Esophagus muscularis mucosa (tissue), 4 donors: ENCODE results near the gene SRRM2. TPM values are rescaled to one million over a fixed set of nuclear protein-coding genes. Genes with fewer than 3 reads are reported as not detected.

Source experiments
- DNase-seq: peaks from one replicate; pipeline ENCODE4 v3.0.0-alpha.2; 2017; ENCODE audit errors: extremely low spot score
- H3K27ac ChIP-seq, 4 donors: fragments of 200-600 bp; sonication (generic); replicated peaks in 1 of 4; 1 replicate in 3 of 4; 2 replicates in 1 of 4; pipeline ENCODE4 v1.5.1; 2016 to 2019; ENCODE audit warnings: mild to moderate bottlenecking in 1 of 4
- H3K27me3 ChIP-seq, 4 donors: fragments of 200-600 bp; sonication (generic); one replicate each; pipeline versions ENCODE4 v1.5.1 to v1.6.0; 2016 to 2019
- H3K36me3 ChIP-seq, 4 donors: fragments of 200-600 bp; sonication (generic); one replicate each; pipeline ENCODE4 v1.5.1; 2016 to 2019
- H3K4me1 ChIP-seq, 4 donors: fragments of 200-600 bp; sonication (generic); one replicate each; pipeline ENCODE4 v1.5.1; 2016 to 2019
- H3K4me3 ChIP-seq, 4 donors: fragments of 200-600 bp; sonication (generic); 1 replicate in 2 of 4; 2 replicates in 2 of 4; pipeline ENCODE4 v1.5.1; 2016 to 2019; ENCODE audit warnings: mild to moderate bottlenecking in 4 of 4, moderate library complexity in 1 of 4
- H3K9me3 ChIP-seq, 4 donors: fragments of 200-600 bp; sonication (generic); 1 replicate in 3 of 4; 2 replicates in 1 of 4; pipeline ENCODE4 v1.5.1; 2016 to 2019
- EP300 ChIP-seq: sonication (generic); formaldehyde crosslinking; IDR thresholded peaks from one replicate; pipeline ENCODE4 v1.6.1; 2017; ENCODE audit warnings: antibody characterized with exemption
- POLR2A ChIP-seq: fragments of 450-650 bp; IDR thresholded peaks from one replicate; pipeline ENCODE4 v1.6.1; 2017; ENCODE audit warnings: antibody characterized with exemption, moderate library complexity, mild to moderate bottlenecking, low read depth
- POLR2AphosphoS5 ChIP-seq, 2 donors: sonication (generic); formaldehyde crosslinking; IDR thresholded peaks; one replicate each; pipeline ENCODE4 v1.6.1; 2017; ENCODE audit warnings: antibody characterized with exemption in 2 of 2
- WGBS: methylation state at CpG from one replicate; pipeline ENCODE4 v1.1.5; 2018; 5-methylcytosine and 5-hydroxymethylcytosine counted together
- intact Hi-C: fragments of 100-400 bp; cut with DNase I; formaldehyde crosslinking; loops from one replicate; pipeline ENCODE4 v1.15.1; 2023
- total RNA-seq, 4 donors: library from RNA; depleted of rRNA; stranded (reverse); fragments of >200 nt; gene quantifications; one replicate each; pipeline versions ENCODE4 v1.1.0 to v1.2.1, GENCODE V29; 2016
- TF ChIP-seq, protein P1 (sequence below), 3 experiments: fragments of 200-600 bp in 2 of 3; fragments of 450-650 bp in 1 of 3; sonication (generic) in 2 of 3; IDR thresholded peaks; one replicate each; pipeline ENCODE4 v1.5.1; 2017 to 2019; ENCODE audit warnings: antibody characterized with exemption in 3 of 3, mild to moderate bottlenecking in 2 of 3, moderate library complexity in 1 of 3

Gene SRRM2
- total RNA-seq, 4 donors from 2014 or later = 126 to 325 (median 234) TPM

GRCh38 chr16:2816751-2817339, 64.4 kb downstream of the SRRM2 start, which contains the start of gene PRSS21:
PRSS21 (plus strand) TSS chr16:2817237; CDS start chr16:2817269, 32 bp downstream.
- Histone ChIP-seq H3K4me3 (no peak within 1 kb of the TSS), H3K9me3 (no peaks in the 10 kb centered on the region), H3K27ac (no peak within 1 kb of the TSS), H3K27me3 (peaks cover 0 to 90% (median 4%) of the 10 kb centered on the region in 4 donors), H3K36me3 (no peaks in the 10 kb centered on the region), H3K4me1 (peaks cover 0 to 5% (median 0%) of the 10 kb centered on the region in 4 donors)
- intact Hi-C loops = no loop called here
- TF ChIP-seq, protein P1, sequence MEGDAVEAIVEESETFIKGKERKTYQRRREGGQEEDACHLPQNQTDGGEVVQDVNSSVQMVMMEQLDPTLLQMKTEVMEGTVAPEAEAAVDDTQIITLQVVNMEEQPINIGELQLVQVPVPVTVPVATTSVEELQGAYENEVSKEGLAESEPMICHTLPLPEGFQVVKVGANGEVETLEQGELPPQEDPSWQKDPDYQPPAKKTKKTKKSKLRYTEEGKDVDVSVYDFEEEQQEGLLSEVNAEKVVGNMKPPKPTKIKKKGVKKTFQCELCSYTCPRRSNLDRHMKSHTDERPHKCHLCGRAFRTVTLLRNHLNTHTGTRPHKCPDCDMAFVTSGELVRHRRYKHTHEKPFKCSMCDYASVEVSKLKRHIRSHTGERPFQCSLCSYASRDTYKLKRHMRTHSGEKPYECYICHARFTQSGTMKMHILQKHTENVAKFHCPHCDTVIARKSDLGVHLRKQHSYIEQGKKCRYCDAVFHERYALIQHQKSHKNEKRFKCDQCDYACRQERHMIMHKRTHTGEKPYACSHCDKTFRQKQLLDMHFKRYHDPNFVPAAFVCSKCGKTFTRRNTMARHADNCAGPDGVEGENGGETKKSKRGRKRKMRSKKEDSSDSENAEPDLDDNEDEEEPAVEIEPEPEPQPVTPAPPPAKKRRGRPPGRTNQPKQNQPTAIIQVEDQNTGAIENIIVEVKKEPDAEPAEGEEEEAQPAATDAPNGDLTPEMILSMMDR (IDR thresholded peaks at IDR 0.05) = peak in 1 of 3 experiments; percentile 6
- TF ChIP-seq POLR2AphosphoS5 (IDR thresholded peaks at IDR 0.05) = no peak
- DNase-seq = no peak
- 64% methylated on average over 8 of the region's 28 CpGs for WGBS

DNA sequence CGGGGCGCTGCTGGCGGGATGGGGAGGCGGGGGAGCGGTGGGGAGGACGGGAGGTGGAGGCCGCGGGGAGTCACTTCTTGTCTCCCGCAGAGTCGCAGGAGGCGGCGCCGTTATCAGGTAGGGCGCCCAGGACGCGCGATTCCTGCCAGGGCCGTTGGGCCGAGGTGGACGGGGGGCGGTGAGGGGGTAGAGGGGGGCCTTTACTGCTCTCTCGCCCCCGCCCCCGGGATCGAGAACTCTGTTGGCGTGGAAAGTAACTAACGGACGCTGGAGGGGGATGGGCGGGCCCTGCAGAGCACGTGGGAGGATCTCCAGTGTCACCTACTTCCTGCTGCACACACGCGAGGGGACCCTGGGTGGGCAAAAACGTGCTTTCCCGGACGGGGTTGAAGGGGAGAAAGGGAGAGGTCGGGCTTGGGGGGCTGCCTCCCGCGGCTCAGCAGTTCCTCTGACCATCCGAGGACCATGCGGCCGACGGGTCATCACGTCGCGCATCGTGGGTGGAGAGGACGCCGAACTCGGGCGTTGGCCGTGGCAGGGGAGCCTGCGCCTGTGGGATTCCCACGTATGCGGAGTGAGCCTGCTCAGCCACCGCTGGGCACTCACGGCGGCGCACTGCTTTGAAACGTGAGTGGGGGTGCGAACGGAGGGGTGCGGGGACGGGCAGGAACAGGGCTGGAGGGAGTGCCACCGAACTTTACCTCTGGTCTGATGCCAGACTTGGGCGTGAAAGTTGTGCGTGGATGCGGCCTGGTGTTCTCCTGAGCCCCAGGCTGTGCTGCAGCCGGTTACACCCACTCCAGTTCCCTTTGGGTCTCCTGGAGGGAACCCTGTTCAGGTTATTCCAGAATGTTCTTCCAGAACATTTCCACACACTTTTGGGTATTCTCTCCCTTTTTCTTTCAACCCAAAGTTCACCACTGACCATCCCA, 65.2 kb downstream of the SRRM2 start:
- Histone ChIP-seq H3K4me3 (no peak overlapping the region), H3K27ac (no peak overlapping the region), H3K9me3 (no peaks in the 10 kb centered on the region), H3K27me3 (peaks cover 0 to 84% (median 4%) of the 10 kb centered on the region in 4 donors), H3K36me3 (no peaks in the 10 kb centered on the region), H3K4me1 (peaks cover 0 to 5% (median 0%) of the 10 kb centered on the region in 4 donors)
- intact Hi-C loops = no loop called here
- no peak for DNase-seq
- 67% methylated on average over 54 of the region's 68 CpGs for WGBS
- TF ChIP-seq POLR2A (no peak), EP300 (no peak), POLR2AphosphoS5 (IDR thresholded peaks at IDR 0.05) (no peak)
- TF ChIP-seq, protein P1 (IDR thresholded peaks at IDR 0.05) = no peak

- no peak overlapping the region for H3K4me3 ChIP-seq
- DNase-seq = no peak
- H3K27me3 ChIP-seq = peaks cover 0 to 77% (median 4%) of the 10 kb centered on the region in 4 donors
- peaks cover 0 to 5% (median 0%) of the 10 kb centered on the region in 4 donors for H3K4me1 ChIP-seq
- H3K9me3 ChIP-seq = no peaks in the 10 kb centered on the region
- intact Hi-C loops = no loop called here
- H3K27ac ChIP-seq = no peak overlapping the region
- TF ChIP-seq POLR2A (no peak), EP300 (no peak), POLR2AphosphoS5 (IDR thresholded peaks at IDR 0.05) (no peak)
- TF ChIP-seq, protein P1 (IDR thresholded peaks at IDR 0.05) = no peak
- 81% methylated on average over 9 of the region's 10 CpGs for WGBS
- H3K36me3 ChIP-seq = no peaks in the 10 kb centered on the region
Measured at GRCh38 chr16:2818272-2818876, 65.9 kb downstream of the SRRM2 start.

- TF ChIP-seq POLR2A (no peak), POLR2AphosphoS5 (IDR thresholded peaks at IDR 0.05) (no peak), EP300 (no peak)
- TF ChIP-seq, protein P1 (IDR thresholded peaks at IDR 0.05) = no peak
- Histone ChIP-seq H3K4me1 (peaks cover 0 to 5% (median 0%) of the 10 kb centered on the region in 4 donors), H3K36me3 (no peaks in the 10 kb centered on the region), H3K27me3 (peaks cover 0 to 68% (median 4%) of the 10 kb centered on the region in 4 donors), H3K9me3 (no peaks in the 10 kb centered on the region), H3K4me3 (no peak overlapping the region), H3K27ac (no peak overlapping the region)
- intact Hi-C loops = no loop called here
- no peak for DNase-seq
- 88% methylated on average over 16 of the region's 18 CpGs for WGBS
Measured at GRCh38 chr16:2819179-2819938, 66.9 kb downstream of the SRRM2 start.
